HepG2 (cell line): ENCODE results near the gene NECTIN2. TPM values are rescaled to one million over a fixed set of nuclear protein-coding genes. Genes with fewer than 3 reads are reported as not detected.

Experiments
- CC2D1A ChIP-seq: sonication (generic); formaldehyde crosslinking; IDR thresholded peaks from 2 replicates; pipeline ENCODE4 v1.8.1; 2023; ENCODE audit warnings: mild to moderate bottlenecking, missing genetic modification reagents
- FOXP4 ChIP-seq: sonication (generic); formaldehyde crosslinking; IDR thresholded peaks from 2 replicates; pipeline ENCODE4 v1.4.0; 2020; ENCODE audit warnings: missing genetic modification reagents
- GATA4 ChIP-seq: sonication (generic); IDR thresholded peaks from 2 replicates; pipeline ENCODE4 v1.6.1; 2016; ENCODE audit warnings: antibody characterized with exemption, low read depth, borderline replicate concordance
- GMEB1 ChIP-seq: sonication (generic); formaldehyde crosslinking; IDR thresholded peaks from 2 replicates; pipeline ENCODE4 v1.5.1; 2020; ENCODE audit warnings: missing genetic modification reagents, mild to moderate bottlenecking, borderline replicate concordance
- MIER2 ChIP-seq: IDR thresholded peaks from 2 replicates; pipeline ENCODE4 v1.6.1; 2016; ENCODE audit warnings: missing biosample characterization, missing genetic modification reagents
- NONO ChIP-seq, 2 experiments: fragments of 450-650 bp in 1 of 2; sonication (generic) in 1 of 2; formaldehyde crosslinking in 1 of 2; IDR thresholded peaks in 1 of 2; conservative IDR thresholded peaks in 1 of 2; 2 replicates each; pipeline versions ENCODE4 v1.6.1 to v1.8.0; 2017 to 2022; ENCODE audit warnings: mild to moderate bottlenecking in 1 of 2, missing genetic modification reagents in 1 of 2, moderate library complexity in 1 of 2
- RBM22 ChIP-seq: fragments of 200-400 bp; formaldehyde crosslinking; optimal IDR thresholded peaks from 2 replicates; pipeline ENCODE3; 2017; ENCODE audit warnings: mild to moderate bottlenecking, low read length, moderate library complexity
- RXRA ChIP-seq: sonication (generic); formaldehyde crosslinking; IDR thresholded peaks from 2 replicates; pipeline ENCODE4 v1.5.1; 2020; ENCODE audit warnings: missing genetic modification reagents
- SMARCC2 ChIP-seq: fragments of 450-650 bp; IDR thresholded peaks from 2 replicates; pipeline ENCODE4 v1.6.1; 2017; ENCODE audit warnings: antibody characterized with exemption, mild to moderate bottlenecking
- SOX5 ChIP-seq: IDR thresholded peaks from 2 replicates; pipeline ENCODE4 v1.6.1; 2016; ENCODE audit warnings: borderline replicate concordance
- TMF1 ChIP-seq: sonication (generic); formaldehyde crosslinking; IDR thresholded peaks from 2 replicates; pipeline ENCODE4 v1.8.1; 2022; ENCODE audit warnings: low read depth, missing genetic modification reagents
- ZBTB2 ChIP-seq: sonication (generic); formaldehyde crosslinking; IDR thresholded peaks from 2 replicates; pipeline ENCODE4 v1.8.0; 2022; ENCODE audit warnings: low read depth, missing genetic modification reagents
- ZFP36 ChIP-seq: fragments of 150-350 bp; IDR thresholded peaks from 2 replicates; pipeline ENCODE4 v1.6.1; 2018; ENCODE audit warnings: borderline replicate concordance, low read length, low read depth; ENCODE audit not compliant: partially characterized antibody
- ZIK1 ChIP-seq: sonication (generic); formaldehyde crosslinking; IDR thresholded peaks from 2 replicates; pipeline ENCODE4 v1.5.0; 2020; ENCODE audit warnings: mild to moderate bottlenecking, low read depth, missing genetic modification reagents, borderline replicate concordance
- ZMYM4 ChIP-seq: sonication (generic); formaldehyde crosslinking; IDR thresholded peaks from 2 replicates; pipeline ENCODE4 v1.8.1; 2023; ENCODE audit warnings: mild to moderate bottlenecking, missing genetic modification reagents
- ZNF343 ChIP-seq: sonication (generic); formaldehyde crosslinking; IDR thresholded peaks from 2 replicates; pipeline ENCODE4 v1.4.0; 2020; ENCODE audit warnings: mild to moderate bottlenecking, missing genetic modification reagents
- ZNF431 ChIP-seq: sonication (generic); formaldehyde crosslinking; IDR thresholded peaks from 2 replicates; pipeline ENCODE4 v1.9.0; 2022; ENCODE audit warnings: missing genetic modification reagents, low read depth, mild to moderate bottlenecking, borderline replicate concordance
- ZNF44 ChIP-seq: sonication (generic); formaldehyde crosslinking; IDR thresholded peaks from 2 replicates; pipeline ENCODE4 v1.5.1; 2020; ENCODE audit warnings: mild to moderate bottlenecking, missing genetic modification reagents
- ZNF572 ChIP-seq: sonication (generic); formaldehyde crosslinking; IDR thresholded peaks from 2 replicates; pipeline ENCODE4 v1.5.1; 2020; ENCODE audit warnings: mild to moderate bottlenecking, missing genetic modification reagents
- ZNF576 ChIP-seq: sonication (generic); formaldehyde crosslinking; IDR thresholded peaks from 2 replicates; pipeline ENCODE4 v1.4.0; 2020; ENCODE audit warnings: mild to moderate bottlenecking, missing genetic modification reagents
- ZNF776 ChIP-seq: sonication (generic); formaldehyde crosslinking; IDR thresholded peaks from 2 replicates; pipeline ENCODE4 v1.4.0; 2020; ENCODE audit warnings: mild to moderate bottlenecking, missing genetic modification reagents
- ZNF777 ChIP-seq: sonication (generic); formaldehyde crosslinking; IDR thresholded peaks from 2 replicates; pipeline ENCODE4 v1.4.0; 2020; ENCODE audit warnings: missing genetic modification reagents
- ZNF891 ChIP-seq: sonication (generic); formaldehyde crosslinking; IDR thresholded peaks from 2 replicates; pipeline ENCODE4 v1.5.0; 2020; ENCODE audit warnings: mild to moderate bottlenecking, missing genetic modification reagents
- ZSCAN30 ChIP-seq: sonication (generic); formaldehyde crosslinking; IDR thresholded peaks from 2 replicates; pipeline ENCODE4 v1.5.0; 2020; ENCODE audit warnings: mild to moderate bottlenecking, missing genetic modification reagents
- ZZZ3 ChIP-seq: sonication (generic); formaldehyde crosslinking; IDR thresholded peaks from 2 replicates; pipeline ENCODE4 v1.4.0; 2020; ENCODE audit warnings: missing genetic modification reagents, mild to moderate bottlenecking, borderline replicate concordance
- polyA plus RNA-seq, 8 experiments: library from polyadenylated mRNA; depleted of rRNA in 3 of 8; stranded (reverse) in 7 of 8; unstranded in 1 of 8; fragments of >200 nt; fragmentation: Illumina TruSeq in 4 of 8; extraction: Trizol in 4 of 8; gene quantifications; 2 replicates each; pipeline versions ENCODE4 v1.2.1 to v1.2.3, GENCODE V29; 2011 to 2016; ENCODE audit warnings: low read depth in 4 of 8, missing spikeins in 1 of 8, mixed read lengths in 1 of 8; ENCODE audit not compliant: insufficient read depth in 1 of 8
- total RNA-seq, 5 experiments: library from RNA; depleted of rRNA; stranded (reverse); fragments of >200 nt; fragmentation: Illumina TruSeq; extraction: Trizol; gene quantifications; 2 replicates each; pipeline ENCODE4 v1.2.3, GENCODE V29; 2016; ENCODE audit warnings: low read depth in 1 of 5

NECTIN2 gene
- total and polyA plus RNA-seq, 2 of the 13 experiments (the other 11 are each of a cell fraction or from before 2014, with no cell fraction given) = 75.4 to 114 TPM

- TF ChIP-seq RBM22 (peak; percentile 23), ZNF576 (CRISPR knock-in tag) (no peak), ZNF431 (CRISPR knock-in tag) (no peak), TMF1 (CRISPR knock-in tag) (no peak), ZBTB2 (CRISPR knock-in tag) (no peak), ZZZ3 (no peak), ZIK1 (CRISPR knock-in tag) (no peak), ZNF343 (CRISPR knock-in tag) (no peak), ZNF572 (CRISPR knock-in tag) (no peak), GMEB1 (no peak), CC2D1A (CRISPR knock-in tag) (no peak), ZSCAN30 (CRISPR knock-in tag) (no peak), ZFP36 (no peak), ZNF776 (no peak), NONO (IDR thresholded peaks at IDR 0.05) (no peak), NONO (CRISPR knock-in tag; conservative IDR thresholded peaks at IDR 0.05) (peak; percentile 96), SMARCC2 (no peak), MIER2 (CRISPR knock-in tag) (peak; percentile 76), RXRA (CRISPR knock-in tag) (peak; percentile 99), GATA4 (peak; percentile 84; the same call in 1 of the 2 replicates), ZNF44 (CRISPR knock-in tag) (no peak), ZNF891 (peak; percentile 29; the same call in 1 of the 2 replicates), ZNF777 (CRISPR knock-in tag) (no peak), ZMYM4 (CRISPR knock-in tag) (peak; percentile 67), FOXP4 (CRISPR knock-in tag) (peak; percentile 99), SOX5 (CRISPR knock-in tag) (peak; percentile 95)
These were observed 78.2 kb downstream of the NECTIN2 start (continued) for GRCh38 chr19:44924243-44924725.
